ENCODE measurements around the gene IPCEF1. TPM values are rescaled to one million over a fixed set of nuclear protein-coding genes. Genes with fewer than 3 reads are reported as not detected.

Gene IPCEF1
- polyA plus RNA-seq, 3 donors = 14.7 to 29.7 (median 16.5) TPM

- Histone ChIP-seq H3K27ac (ENCODE audit: low read depth in 1 of 2, low read length in 2 of 2) (peak overlapping the region in 1 of 2 donors; percentile 7), H3K9me3 (replicated peaks in 1 of 2; ENCODE audit: control insufficient read depth in 1 of 2, insufficient read depth in 1 of 2, low read length in 2 of 2) (no peaks in the 10 kb centered on the region), H3K36me3 (replicated peaks in 1 of 2; ENCODE audit: control insufficient read depth in 1 of 2, insufficient read depth in 2 of 2, low read length in 2 of 2) (peaks cover 53 to 84% of the 10 kb centered on the region in 2 donors), H3K9ac (ENCODE audit: insufficient read depth, low read length, poor library complexity, severe bottlenecking) (no peak overlapping the region), H3K27me3 (ENCODE audit: control insufficient read depth in 2 of 2, insufficient read depth in 2 of 2, low read length in 2 of 2) (no peaks in the 10 kb centered on the region), H3K4me1 (ENCODE audit: control insufficient read depth in 1 of 2, insufficient read depth in 2 of 2, low read length in 2 of 2) (no peaks in the 10 kb centered on the region), H2AFZ (ENCODE audit: insufficient read depth, low read depth, low read length, poor library complexity, severe bottlenecking) (no peak overlapping the region), H4K20me1 (ENCODE audit: insufficient read depth, low read length) (peaks cover 53% of the 10 kb centered on the region), H3K4me2 (replicated peaks; ENCODE audit: extremely low read depth, low read length, poor library complexity, severe bottlenecking) (no peak overlapping the region), H3K4me3 (replicated peaks in 1 of 3; ENCODE audit: low read depth in 2 of 3, low read length in 3 of 3) (no peak overlapping the region), H3K79me2 (ENCODE audit: insufficient read depth, low read length) (peaks cover 30% of the 10 kb centered on the region)
- DNase-seq = no peak
- no peak overlapping the region for H3K27ac Mint-ChIP-seq
- H3K4me1 Mint-ChIP-seq = peaks cover 19% of the 10 kb centered on the region
- TF ChIP-seq CTCF (IDR thresholded peaks at IDR 0.05) = no peak
- no peak overlapping the region for H3K4me3 Mint-ChIP-seq
- H3K27me3 Mint-ChIP-seq (ENCODE audit: low read depth in 3 of 3) = no peaks in the 10 kb centered on the region
- intact Hi-C loops (cut with micrococcal nuclease) = no loop called here
- peaks cover 58 to 74% of the 10 kb centered on the region in 2 donors for H3K36me3 Mint-ChIP-seq
- WGBS (ENCODE audit: insufficient coverage) = 100% methylated on average over 1 of the region's 2 CpGs
- H3K9me3 Mint-ChIP-seq = no peaks in the 10 kb centered on the region
These were observed 133.3 kb downstream of the IPCEF1 start for GRCh38 chr6:154223296-154223695.

- peaks cover 21% of the 10 kb centered on the region for H3K4me1 Mint-ChIP-seq
These were observed 133.9 kb downstream of the IPCEF1 start for GRCh38 chr6:154222716-154223115.

More at GRCh38 chr6:154222716-154223115, 133.9 kb downstream of the IPCEF1 start:
- H2AFZ ChIP-seq (ENCODE audit: insufficient read depth, low read depth, low read length, poor library complexity, severe bottlenecking) = no peak overlapping the region
- no peaks in the 10 kb centered on the region for H3K4me1 ChIP-seq (ENCODE audit: control insufficient read depth in 1 of 2, insufficient read depth in 2 of 2, low read length in 2 of 2)
- no peak overlapping the region for H3K9ac ChIP-seq (ENCODE audit: insufficient read depth, low read length, poor library complexity, severe bottlenecking)
- Mint-ChIP-seq H3K36me3 (peaks cover 63 to 76% of the 10 kb centered on the region in 2 donors), H3K4me3 (no peak overlapping the region), H3K27ac (peak overlapping the region in 1 of 7 donors; percentile 1), H3K9me3 (no peaks in the 10 kb centered on the region), H3K27me3 (ENCODE audit: low read depth in 3 of 3) (no peaks in the 10 kb centered on the region)
- TF ChIP-seq CTCF (IDR thresholded peaks at IDR 0.05) = no peak
- DNase-seq = no peak
- 93% methylated on average over 2 of the region's 6 CpGs for WGBS (ENCODE audit: insufficient coverage)
- no peak overlapping the region for H3K4me3 ChIP-seq (replicated peaks in 1 of 3; ENCODE audit: low read depth in 2 of 3, low read length in 3 of 3)
- no peaks in the 10 kb centered on the region for H3K27me3 ChIP-seq (ENCODE audit: control insufficient read depth in 2 of 2, insufficient read depth in 2 of 2, low read length in 2 of 2)
- peaks cover 24% of the 10 kb centered on the region for H3K79me2 ChIP-seq (ENCODE audit: insufficient read depth, low read length)
- intact Hi-C loops (cut with micrococcal nuclease) = no loop called here
- H4K20me1 ChIP-seq (ENCODE audit: insufficient read depth, low read length) = peaks cover 48% of the 10 kb centered on the region
- no peaks in the 10 kb centered on the region for H3K9me3 ChIP-seq (replicated peaks in 1 of 2; ENCODE audit: control insufficient read depth in 1 of 2, insufficient read depth in 1 of 2, low read length in 2 of 2)
- no peak overlapping the region for H3K4me2 ChIP-seq (replicated peaks; ENCODE audit: extremely low read depth, low read length, poor library complexity, severe bottlenecking)
- peaks cover 59 to 87% of the 10 kb centered on the region in 2 donors for H3K36me3 ChIP-seq (replicated peaks in 1 of 2; ENCODE audit: control insufficient read depth in 1 of 2, insufficient read depth in 2 of 2, low read length in 2 of 2)
- peak overlapping the region in 1 of 2 donors; percentile 7 for H3K27ac ChIP-seq (ENCODE audit: low read depth in 1 of 2, low read length in 2 of 2)

Measured in CD14-positive monocyte (primary cell).